Ovary (tissue), 9 donors: ENCODE results near the gene THADA. TPM values are rescaled to one million over a fixed set of nuclear protein-coding genes. Genes with fewer than 3 reads are reported as not detected.

Experiments used
- DNase-seq, 5 donors: peaks; one replicate each; pipeline ENCODE4 v3.0.0-alpha.2; 2019 to 2020
- H3K27ac ChIP-seq, 2 donors: fragments of 200-600 bp; one replicate each; pipeline versions ENCODE4 v1.5.1 to v1.8.0; 2019 to 2022
- H3K27me3 ChIP-seq: fragments of 200-600 bp; one replicate; pipeline ENCODE4 v1.8.0; 2022
- H3K36me3 ChIP-seq: fragments of 200-600 bp; sonication (generic); one replicate; pipeline ENCODE4 v1.5.1; 2019
- H3K4me1 ChIP-seq: one replicate; pipeline ENCODE4 v1.8.1; 2013; ENCODE audit warnings: mild to moderate bottlenecking, moderate library complexity; ENCODE audit not compliant: insufficient read depth
- H3K4me3 ChIP-seq: fragments of 200-600 bp; sonication (generic); one replicate; pipeline ENCODE4 v1.5.1; 2017
- H3K9me3 ChIP-seq, 2 donors: fragments of 200-600 bp in 1 of 2; sonication (generic) in 1 of 2; one replicate each; pipeline versions ENCODE4 v1.5.1 to v1.8.1; 2013 to 2019; ENCODE audit warnings: mild to moderate bottlenecking in 1 of 2, moderate library complexity in 1 of 2
- EP300 ChIP-seq: sonication (generic); formaldehyde crosslinking; IDR thresholded peaks from one replicate; pipeline ENCODE4 v1.6.1; 2017; ENCODE audit warnings: antibody characterized with exemption
- POLR2A ChIP-seq: fragments of 450-650 bp; IDR thresholded peaks from one replicate; pipeline ENCODE4 v1.6.1; 2017; ENCODE audit warnings: antibody characterized with exemption, mild to moderate bottlenecking, moderate library complexity
- WGBS, 3 donors: extraction: QIAGEN DNeasy Blood & Tissue Kit in 1 of 3; methylation state at CpG; one replicate each; pipeline versions ENCODE4 v1.1.5 to v1.1.7; 2013 to 2017; 5-methylcytosine and 5-hydroxymethylcytosine counted together
- intact Hi-C, 4 donors: fragments of 100-400 bp; cut with DNase I; formaldehyde crosslinking; loops; one replicate each; pipeline versions ENCODE4 v1.11.0 to v1.15.1; 2022 to 2023
- polyA plus RNA-seq, 2 donors: library from polyadenylated mRNA; stranded (reverse); fragments of 200-250 nt in 1 of 2; fragments of 350-450 nt in 1 of 2; fragmentation: Illumina TruSeq in 1 of 2; extraction: RNeasy Lipid Tissue Mini Kit (QIAGEN cat#74804) in 1 of 2; gene quantifications; one replicate each; pipeline ENCODE4 v1.2.3, GENCODE V29; 2013 to 2014
- total RNA-seq, 7 donors: library from RNA; depleted of rRNA in 2 of 7; stranded (reverse); fragments of >200 nt in 2 of 7; fragmentation: NEBNext Ultra II Directional in 3 of 7; extraction: Animal tissue kit (Norgen Biotek cat#: 25700) in 3 of 7; gene quantifications; one replicate each; pipeline versions ENCODE4 v1.1.0 to v1.2.4, GENCODE V29; 2016 to 2023
- TF ChIP-seq, protein P1 (sequence below), 3 donors: fragments of 450-650 bp in 2 of 3; fragments of 200-600 bp in 1 of 3; IDR thresholded peaks; one replicate each; pipeline versions ENCODE4 v1.5.1 to v1.8.0; 2016 to 2022; ENCODE audit warnings: antibody characterized with exemption in 3 of 3, mild to moderate bottlenecking in 1 of 3
- donor health status: DM: no; HTN: no; CAD: no; lungs with moderate emphysema.
- donor health status: DM: no; HTN: no; CAD: no.
- donor health status: Bipolar disorder and iron deficiency.
- donor health status: DM: yes; HTN: yes; CAD: no.
- donor health status: DM: no; HTN: no; CAD: no.
- donor health status: DM: yes; HTN: yes; CAD: no.

The THADA gene
- total and polyA plus RNA-seq, 9 donors: 14.0 to 46.8 (median 28.6) TPM

DNA sequence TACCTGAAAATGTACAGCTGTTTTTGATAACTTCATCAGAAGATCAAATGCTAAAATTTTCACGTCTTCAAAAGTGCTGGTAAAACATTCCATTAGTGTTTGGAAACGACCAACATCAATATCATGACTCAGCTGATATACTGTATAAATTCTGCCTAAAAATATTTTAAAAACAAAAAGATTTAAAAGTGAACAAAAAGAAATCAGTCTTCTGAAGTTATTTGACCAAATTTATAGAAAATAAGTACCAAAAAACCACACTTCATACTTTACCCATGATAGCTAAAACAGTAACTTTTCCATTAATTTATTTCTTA, 35.6 kb downstream of the THADA start:
- intact Hi-C loops: no loop called here

DNA sequence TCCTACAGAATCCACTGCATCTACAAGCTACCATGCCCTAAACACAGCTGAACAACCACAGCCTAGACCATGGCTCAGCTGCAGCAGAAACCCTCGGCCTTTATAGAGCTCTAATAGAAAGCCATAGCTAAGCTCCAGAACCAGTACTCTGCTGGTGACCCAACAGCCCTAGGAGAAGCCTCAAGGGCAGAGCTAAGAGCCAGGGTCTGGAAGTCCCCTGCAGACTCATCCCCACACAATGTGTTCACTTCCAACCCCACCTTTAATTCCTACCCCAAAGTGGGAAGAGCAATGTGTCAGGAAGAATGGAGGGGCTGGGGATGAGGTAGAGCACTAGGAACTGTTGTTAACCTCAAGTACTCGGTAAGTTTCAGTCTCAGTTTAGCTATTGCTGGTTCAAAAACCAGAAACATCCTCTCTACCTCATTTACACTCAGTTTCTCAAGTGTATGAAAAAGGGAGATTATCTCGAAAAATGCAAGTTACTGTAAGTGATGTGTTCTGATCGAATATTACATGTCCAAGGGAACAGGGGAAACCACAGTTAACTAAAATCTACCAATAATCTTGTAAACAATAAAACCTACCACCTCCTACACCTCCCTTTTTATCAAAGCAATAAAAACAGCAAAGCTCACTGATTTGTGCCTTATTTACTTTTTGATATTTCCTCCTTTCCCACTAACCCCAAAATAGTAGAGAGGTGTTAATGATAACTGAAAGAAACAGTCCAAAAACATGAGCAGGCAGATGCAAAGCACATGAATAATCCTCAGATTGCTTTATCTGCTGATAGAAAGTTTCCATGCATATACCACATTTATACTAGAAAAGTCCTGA, 36.2 kb downstream of the THADA start:
- intact Hi-C loops: no loop called here
- 65 to 76% (median 72%) methylated on average over 4 of the region's 4 CpGs for WGBS, 3 donors
- TF ChIP-seq, protein P1, sequence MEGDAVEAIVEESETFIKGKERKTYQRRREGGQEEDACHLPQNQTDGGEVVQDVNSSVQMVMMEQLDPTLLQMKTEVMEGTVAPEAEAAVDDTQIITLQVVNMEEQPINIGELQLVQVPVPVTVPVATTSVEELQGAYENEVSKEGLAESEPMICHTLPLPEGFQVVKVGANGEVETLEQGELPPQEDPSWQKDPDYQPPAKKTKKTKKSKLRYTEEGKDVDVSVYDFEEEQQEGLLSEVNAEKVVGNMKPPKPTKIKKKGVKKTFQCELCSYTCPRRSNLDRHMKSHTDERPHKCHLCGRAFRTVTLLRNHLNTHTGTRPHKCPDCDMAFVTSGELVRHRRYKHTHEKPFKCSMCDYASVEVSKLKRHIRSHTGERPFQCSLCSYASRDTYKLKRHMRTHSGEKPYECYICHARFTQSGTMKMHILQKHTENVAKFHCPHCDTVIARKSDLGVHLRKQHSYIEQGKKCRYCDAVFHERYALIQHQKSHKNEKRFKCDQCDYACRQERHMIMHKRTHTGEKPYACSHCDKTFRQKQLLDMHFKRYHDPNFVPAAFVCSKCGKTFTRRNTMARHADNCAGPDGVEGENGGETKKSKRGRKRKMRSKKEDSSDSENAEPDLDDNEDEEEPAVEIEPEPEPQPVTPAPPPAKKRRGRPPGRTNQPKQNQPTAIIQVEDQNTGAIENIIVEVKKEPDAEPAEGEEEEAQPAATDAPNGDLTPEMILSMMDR (IDR thresholded peaks at IDR 0.05): no peak
- TF ChIP-seq EP300 (no peak), POLR2A (no peak)
- no peak overlapping the region for H3K4me3 ChIP-seq
- no peaks in the 10 kb centered on the region for H3K36me3 ChIP-seq
- no peaks in the 10 kb centered on the region for H3K27me3 ChIP-seq
- H3K9me3 ChIP-seq: no peaks in the 10 kb centered on the region
- no peak for DNase-seq
- no peaks in the 10 kb centered on the region for H3K4me1 ChIP-seq
- H3K27ac ChIP-seq: no peak overlapping the region

More for the DNA sequence above, 35.6 kb downstream of the THADA start:
- no peaks in the 10 kb centered on the region for H3K27me3 ChIP-seq
- no peaks in the 10 kb centered on the region for H3K9me3 ChIP-seq
- H3K4me3 ChIP-seq: no peak overlapping the region
- WGBS, 3 donors: 11 to 39% (median 18%) methylated on average over 2 of the region's 2 CpGs
- no peak for DNase-seq
- no peaks in the 10 kb centered on the region for H3K4me1 ChIP-seq
- no peak overlapping the region for H3K27ac ChIP-seq
- TF ChIP-seq EP300 (no peak), POLR2A (no peak)
- TF ChIP-seq, protein P1 (IDR thresholded peaks at IDR 0.05): no peak
- H3K36me3 ChIP-seq: no peaks in the 10 kb centered on the region

DNA sequence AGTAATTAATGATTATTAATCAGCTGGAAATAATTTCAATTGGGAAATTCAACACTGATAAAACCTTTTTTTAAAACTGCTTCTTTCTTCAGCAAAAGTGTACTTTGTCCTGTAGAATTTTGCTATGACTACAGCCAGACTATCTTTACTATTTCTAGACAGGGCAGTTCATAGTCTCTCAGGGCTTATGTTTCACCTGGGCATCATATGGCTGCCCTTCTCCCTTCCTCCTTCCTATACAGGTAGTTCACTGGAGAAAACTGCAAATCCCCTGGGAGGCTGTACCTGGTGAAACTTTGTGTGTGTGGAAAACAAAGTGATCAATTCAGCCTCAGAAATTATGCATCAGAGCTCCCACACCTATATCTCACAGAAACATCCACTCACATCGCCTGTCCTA, 38.6 kb downstream of the THADA start:
- Histone ChIP-seq H3K27ac (no peak overlapping the region), H3K36me3 (no peaks in the 10 kb centered on the region), H3K9me3 (no peaks in the 10 kb centered on the region), H3K4me1 (no peaks in the 10 kb centered on the region), H3K4me3 (no peak overlapping the region), H3K27me3 (no peaks in the 10 kb centered on the region)
- intact Hi-C loops: no loop called here
- TF ChIP-seq EP300 (no peak), POLR2A (no peak)
- TF ChIP-seq, protein P1 (IDR thresholded peaks at IDR 0.05): no peak
- WGBS, 3 donors: 95 to 100% (median 96%) methylated on average over 1 of the region's 1 CpG
- DNase-seq: no peak

DNA sequence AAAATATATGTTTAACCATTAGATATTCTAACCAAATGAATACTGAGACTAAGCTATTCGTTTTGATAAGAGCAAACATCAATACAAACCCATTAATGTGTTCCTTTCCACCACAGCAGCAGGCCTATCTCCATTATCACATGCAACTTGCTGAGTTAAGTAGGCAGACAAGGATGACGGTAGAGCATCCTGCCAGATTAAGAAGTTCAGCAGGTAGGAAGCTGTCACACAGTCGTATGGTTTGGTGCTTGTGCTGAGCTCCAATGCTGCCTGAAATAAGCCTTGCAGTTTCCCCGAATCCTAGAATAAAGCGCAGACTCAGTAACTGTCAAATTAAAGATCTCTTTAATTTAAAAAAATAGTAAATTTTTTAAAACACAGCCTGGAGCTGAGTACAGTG, 39.6 kb downstream of the THADA start:
- Histone ChIP-seq H3K4me3 (no peak overlapping the region), H3K4me1 (no peaks in the 10 kb centered on the region), H3K36me3 (no peaks in the 10 kb centered on the region), H3K27me3 (no peaks in the 10 kb centered on the region), H3K9me3 (no peaks in the 10 kb centered on the region), H3K27ac (no peak overlapping the region)
- intact Hi-C loops: no loop called here
- 92 to 94% (median 93%) methylated on average over 5 of the region's 5 CpGs for WGBS, 3 donors
- no peak for DNase-seq
- no peak for TF ChIP-seq EP300
- TF ChIP-seq POLR2A: no peak
- TF ChIP-seq, protein P1 (IDR thresholded peaks at IDR 0.05): no peak
